Head of caudate nucleus (tissue), 42 donors: ENCODE results near the gene POLR1A.

ENCODE experiments used
- DNase-seq, 42 donors: peaks; one replicate each; pipeline versions ENCODE4 v3.0.0 to v3.0.0-alpha.2; 2020 to 2021; ENCODE audit warnings: mixed read lengths in 7 of 42
- intact Hi-C: fragments of 100-400 bp; cut with DNase I; formaldehyde crosslinking; loops from one replicate; pipeline ENCODE4 v1.15.0; 2022

Gene POLR1A

DNA sequence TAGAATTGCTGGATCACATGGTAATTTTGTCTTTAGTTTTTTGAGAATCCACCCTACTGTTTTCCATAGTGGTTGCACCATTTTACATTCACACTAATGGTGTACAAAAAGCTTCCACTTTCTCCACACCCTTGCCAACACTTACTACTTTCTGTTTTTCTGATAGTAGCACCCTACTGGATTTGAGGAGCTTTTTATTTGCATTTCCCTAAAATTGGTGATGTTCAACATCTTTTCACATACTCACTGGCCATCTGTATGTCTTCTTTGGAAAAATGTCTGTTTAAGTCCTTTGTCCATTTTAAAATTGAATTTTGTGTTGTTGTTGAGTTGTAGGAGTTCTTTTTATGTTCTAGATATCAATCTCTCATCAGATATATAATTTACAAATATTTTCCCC lies 3.5 kb downstream of the POLR1A start:
- no peak for DNase-seq
- intact Hi-C loops: loop anchor here (10.0 kb wide), 1 partner anchor 93 kb away; the partner anchor contains the start of genes IMMT and MRPL35

DNA sequence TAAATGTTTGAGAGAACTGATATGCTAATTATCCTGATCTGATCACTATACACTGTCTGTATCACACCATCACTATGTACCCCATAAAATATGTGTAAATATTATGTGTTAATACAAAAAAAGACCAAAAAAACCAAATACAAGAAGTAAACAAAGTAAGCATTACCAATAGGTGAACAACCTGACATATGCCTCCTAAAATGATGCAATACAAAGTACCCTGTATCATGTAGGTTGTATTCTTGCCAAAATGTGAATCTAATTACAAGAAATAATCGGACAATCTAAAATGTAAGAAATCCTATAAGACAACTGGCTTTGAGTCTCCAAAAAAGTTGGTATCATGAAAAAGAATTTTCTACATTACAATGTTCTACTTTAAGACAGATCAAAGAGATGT lies 7.8 kb downstream of the POLR1A start:
- intact Hi-C loops: no loop called here
- DNase-seq: no peak

DNA sequence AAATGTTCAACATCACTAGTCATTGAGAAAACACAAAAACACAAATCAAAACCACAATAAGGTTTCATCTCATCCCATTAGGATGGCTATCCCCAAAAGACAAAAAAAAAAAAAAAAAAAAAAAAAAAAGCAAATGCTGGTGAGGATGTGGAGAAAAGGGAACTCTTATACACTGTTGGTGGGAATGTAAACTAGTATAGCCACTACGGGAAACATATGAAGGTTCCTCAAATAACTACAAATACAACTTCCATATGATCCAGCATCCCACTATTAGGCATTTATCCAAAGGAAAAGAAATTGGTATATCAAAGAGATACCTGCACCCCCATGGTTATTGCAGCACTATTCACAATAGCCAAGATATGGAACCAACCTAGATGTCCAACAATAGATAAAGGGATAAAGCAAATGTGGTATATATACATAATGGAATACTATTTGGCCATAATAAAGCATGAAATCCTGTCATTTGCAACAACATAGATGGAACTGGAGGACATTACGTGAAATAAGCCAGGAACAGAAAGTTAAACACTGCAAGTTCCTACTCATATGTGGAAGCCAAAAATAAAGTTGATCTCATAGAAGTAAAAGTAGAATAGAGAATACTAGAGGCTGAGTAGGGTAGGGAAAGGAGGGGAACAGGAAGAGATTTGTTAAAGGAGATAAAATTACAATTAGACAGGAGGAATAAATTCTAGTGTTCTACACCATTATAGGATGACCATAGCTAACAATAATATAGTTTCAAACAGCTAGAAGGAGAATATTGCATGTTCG lies 8.4 kb downstream of the POLR1A start:
- intact Hi-C loops: no loop called here

DNA sequence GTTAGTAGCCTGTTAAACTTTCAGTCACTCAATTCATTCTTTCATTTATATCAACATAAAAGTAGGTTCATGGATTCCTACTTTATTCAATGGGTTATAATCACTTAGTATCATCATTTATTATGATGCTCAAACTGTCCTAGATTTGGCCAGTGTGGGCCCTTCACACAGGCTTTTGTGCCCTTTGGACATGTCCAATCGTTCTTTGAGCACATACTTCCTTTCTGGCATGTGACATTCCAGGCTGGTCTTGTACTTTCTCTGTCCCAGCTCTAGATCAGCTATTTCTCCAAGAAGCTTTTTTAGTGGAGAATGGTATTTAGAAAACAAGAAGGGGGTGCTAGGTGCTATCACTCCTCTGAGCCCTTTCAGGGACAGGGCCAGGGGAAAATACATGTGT lies 11.5 kb downstream of the POLR1A start:
- DNase-seq: no peak
- intact Hi-C loops: no loop called here

More for the DNA sequence above, 8.4 kb downstream of the POLR1A start:
- no peak for DNase-seq

DNA sequence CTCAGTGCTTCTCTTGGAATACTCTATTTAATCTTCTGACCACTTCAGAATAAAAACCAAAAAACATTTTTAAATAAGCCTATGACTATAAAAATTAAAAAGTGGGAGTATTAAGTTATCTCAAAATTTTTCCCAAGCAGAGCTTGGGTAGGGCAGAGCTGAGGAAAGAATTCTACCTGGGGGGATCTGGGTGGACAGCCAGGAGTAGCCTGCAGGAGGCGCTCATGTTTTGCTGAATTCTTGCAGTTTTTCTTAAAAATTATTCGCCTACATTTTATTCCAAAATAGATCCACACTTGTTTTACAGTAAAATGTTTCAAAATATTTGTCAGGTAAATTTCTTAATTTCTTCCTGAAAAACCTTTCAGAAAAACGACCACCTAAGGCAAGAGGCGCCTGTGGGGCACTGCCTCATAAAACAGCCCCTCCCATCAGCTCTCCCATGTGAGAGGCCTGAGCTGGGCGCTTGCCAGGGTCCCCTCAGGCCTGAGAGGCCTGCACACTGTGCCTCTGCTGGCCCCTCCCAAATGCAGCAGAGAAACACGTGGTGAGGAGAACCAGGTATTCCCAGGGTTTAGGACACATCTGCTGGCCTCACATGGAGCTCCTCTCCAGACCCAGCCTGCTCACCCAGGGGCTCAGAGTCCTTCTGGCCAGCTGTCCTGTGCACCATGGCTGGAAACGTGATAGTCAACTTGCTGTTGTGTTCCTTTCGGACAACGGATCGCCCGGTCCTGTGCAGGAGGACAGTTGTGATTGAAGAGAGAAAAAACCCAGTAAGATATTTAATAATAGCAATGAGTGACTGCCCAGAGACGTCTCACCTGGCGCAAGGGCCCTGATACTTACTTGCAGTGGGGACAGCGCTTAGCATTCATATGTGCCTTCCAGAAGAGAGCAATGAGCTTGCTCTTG lies 17.5 kb downstream of the POLR1A start:
- no peak for DNase-seq
- intact Hi-C loops: loop anchor here (10.0 kb wide), 1 partner anchor 363 kb away; no protein-coding TSS in a partner anchor

DNA sequence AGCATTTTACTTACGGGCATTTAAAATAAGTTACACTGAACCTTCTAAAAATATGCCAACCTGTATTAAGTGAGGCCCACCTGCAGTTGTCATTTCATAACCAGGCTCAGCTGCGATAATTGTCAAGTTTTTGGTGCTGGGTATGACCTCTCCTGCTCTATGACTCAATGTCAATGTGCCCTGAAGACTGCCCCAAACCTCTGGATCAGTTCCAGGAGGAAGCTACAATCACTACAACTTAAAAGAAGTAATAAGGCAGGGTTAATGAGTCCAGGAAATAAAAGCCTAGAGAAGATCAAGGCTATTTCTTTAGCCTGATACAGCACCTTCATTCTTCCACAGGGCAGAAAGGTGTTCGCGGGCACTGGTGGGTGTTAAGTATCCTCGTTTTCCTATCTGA lies 22.9 kb downstream of the POLR1A start:
- no peak for DNase-seq
- intact Hi-C loops: loop anchor here (5.0 to 10.0 kb wide), 2 partner anchors 255 to 358 kb away; no protein-coding TSS in a partner anchor

DNA sequence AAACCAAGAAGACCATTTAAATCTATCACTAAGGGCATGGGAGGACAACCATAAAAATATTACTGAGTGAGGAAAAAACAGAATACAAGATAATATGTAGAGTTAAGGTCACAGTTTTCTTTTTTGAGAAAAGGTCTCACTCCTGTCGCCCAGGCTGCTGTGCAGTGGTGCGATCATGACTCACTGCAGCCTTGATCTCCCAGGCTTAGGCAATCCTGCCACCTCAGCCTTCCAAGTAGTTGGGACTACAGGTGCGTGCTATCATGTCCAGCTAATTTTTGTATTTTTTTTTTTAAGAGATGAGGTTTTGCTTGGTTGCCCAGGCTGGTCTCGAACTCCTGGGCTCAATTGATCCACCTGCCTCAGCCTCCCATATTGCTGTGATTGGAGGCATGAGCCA lies 24.0 kb downstream of the POLR1A start:
- intact Hi-C loops: loop anchor here (5.0 to 10.0 kb wide), 2 partner anchors 254 to 357 kb away; no protein-coding TSS in a partner anchor
- DNase-seq: no peak

DNA sequence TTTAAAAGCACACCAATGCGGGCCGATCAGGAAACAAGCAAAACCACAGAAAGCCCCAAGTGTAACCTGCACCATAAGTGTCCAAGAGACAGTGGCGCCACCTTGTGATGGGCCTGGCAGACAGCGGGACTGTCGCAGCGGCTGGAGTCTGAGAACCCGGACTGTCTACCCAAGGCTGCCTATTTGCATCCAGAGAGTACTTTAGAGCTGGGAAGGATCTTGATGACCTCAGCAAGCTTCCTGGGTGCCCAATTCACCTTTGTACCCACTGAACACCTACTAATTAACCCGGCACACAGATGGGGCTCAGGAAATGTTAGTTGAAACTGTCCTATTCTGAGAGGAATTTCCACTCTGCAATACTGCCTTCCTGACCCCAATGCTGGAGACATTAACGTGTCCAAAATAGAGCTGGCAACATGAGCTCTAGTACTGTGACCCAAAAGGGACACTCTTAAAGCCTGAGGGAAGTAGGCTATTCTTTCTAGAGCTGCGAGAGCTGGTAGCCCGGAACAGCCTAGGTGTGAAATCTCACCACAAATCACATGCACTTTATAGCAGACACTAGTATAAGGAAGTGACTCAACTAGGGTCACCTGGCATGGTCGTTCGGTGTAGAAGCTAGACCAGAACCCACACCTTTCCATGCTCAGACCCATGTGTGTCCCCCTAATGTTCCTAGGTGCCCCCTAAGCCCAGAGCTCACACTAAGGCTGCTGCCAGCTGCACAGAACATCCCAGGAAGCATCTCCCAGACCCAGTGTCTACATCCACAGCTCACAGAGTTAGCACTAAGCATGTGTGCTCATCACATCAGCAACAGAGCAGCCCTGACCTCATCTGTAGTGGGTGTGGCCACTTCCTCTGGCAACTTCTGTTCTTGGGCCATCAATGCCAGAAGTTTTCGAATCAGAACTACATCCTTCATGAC lies 25.4 kb downstream of the POLR1A start:
- intact Hi-C loops: loop anchor here (5.0 to 10.0 kb wide), 2 partner anchors 253 to 355 kb away; no protein-coding TSS in a partner anchor
- DNase-seq: peak; percentile 43 to 92 (median 82)

DNA sequence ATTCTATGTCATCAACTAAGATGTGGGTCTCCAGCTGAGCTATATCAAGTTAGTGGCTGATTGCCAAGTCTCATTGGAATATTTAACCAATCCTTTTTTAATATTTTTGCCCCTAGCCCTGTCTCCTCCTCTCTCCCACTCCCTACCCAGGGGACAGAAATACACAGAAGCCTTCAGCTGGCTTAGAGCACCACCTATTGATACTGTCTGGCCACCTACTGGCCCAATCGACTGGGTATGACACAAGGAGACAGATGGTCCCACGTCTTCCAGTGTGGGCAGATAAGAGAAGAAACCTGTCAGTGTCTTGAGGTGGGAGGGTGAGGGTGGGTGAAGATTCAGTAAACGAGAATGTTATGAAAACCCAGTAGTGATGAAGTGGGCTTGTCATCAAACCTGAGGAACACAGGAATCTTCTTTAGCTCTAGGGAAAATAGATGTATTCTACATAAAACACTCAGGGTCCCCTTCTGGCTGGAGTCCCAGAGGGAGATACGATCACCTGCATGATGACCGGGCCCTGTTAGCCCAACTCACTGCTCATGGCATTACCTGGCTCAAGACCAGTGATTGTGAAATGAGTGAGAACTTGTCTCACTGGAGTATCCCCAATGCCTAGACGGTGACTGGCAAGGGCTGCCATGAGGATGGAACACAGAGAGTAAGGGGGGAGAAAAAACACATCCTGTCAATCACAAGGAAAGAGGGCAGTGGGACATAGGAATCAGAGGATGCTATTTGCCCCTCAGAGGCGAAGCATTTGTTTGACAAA lies 26.7 kb downstream of the POLR1A start:
- peak in 40 of 42 donors; percentile 35 to 90 (median 72) for DNase-seq
- intact Hi-C loops: no loop called here

DNA sequence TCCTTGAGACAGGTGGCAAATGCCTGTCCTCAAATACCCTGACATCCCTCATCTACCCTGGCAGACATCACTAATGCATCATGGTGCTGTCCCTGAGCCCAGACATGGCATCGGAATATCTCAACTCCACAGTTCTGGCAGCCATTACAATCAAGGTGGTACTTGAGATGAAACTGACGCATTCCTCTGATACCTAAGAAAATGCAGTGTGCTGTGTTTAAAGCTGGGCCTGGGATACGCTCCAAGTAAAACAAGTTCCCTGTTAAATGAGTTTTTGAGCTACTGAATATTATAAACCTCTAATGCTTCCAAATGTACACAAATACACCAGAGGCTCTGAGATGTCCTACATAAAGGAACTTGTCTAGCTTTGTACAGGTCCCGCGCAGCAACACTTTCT lies 29.8 kb downstream of the POLR1A start:
- intact Hi-C loops: loop anchor here (2.0 kb wide), 1 partner anchor 189 kb away; no protein-coding TSS in a partner anchor
- DNase-seq: no peak

DNA sequence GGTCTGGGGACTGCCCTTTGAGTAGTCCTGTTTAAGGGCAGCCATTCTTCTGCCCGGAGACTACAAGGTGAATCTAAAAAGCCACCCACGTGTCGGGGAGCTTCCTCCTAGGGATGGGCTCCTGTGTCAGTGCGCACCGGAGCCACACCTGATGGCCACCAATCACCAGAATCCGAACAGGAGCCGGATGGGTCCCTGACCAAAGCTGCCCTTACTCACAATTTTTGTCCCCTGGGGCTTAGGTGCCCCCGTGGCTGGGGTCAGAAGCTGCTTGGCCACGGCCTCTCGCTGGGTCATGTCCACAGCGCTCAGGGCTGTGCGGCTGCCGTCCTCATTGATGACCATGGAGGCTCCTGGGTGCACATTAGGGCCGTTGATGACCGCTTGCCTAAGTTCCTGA lies 30.9 kb downstream of the POLR1A start:
- no peak for DNase-seq
- intact Hi-C loops: no loop called here

DNA sequence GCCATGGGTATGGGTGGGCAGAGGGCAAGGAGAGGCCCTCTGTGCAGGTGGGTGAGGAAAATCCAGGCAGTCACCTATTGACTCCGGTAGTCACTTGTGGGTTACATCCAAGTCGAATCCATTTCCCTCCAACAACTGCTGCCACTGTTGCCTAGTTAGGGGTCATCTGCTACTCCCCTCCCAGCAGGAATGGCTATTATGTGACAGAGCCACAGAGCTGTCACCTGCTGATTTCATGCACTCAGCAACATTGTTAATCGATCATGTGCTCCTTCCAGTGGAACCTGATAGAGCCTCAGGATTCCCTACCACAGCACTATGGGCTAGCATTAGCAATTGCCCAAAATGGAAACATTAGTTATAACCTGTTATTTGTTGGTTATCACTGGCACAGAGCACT lies 31.4 kb downstream of the POLR1A start:
- no peak for DNase-seq
- intact Hi-C loops: no loop called here

DNA sequence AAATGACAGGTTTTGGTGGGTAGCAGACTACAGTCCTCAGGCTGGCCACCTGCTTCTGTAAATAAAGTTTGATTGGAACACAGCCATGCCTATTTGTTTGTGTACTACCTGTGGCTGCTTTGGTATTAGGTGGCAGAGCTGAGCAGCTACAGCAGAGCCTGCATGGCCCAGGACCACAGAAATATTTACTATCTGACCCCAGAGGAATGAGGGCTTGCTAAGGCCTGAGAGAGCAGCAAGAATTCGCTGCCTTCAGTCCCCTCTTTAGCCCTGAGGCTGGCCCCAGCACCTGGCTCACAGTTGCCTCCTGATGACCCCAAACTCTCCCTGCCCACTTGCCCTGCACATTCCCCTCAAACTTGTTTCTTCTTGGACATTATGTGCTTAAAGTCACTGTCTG lies 32.5 kb downstream of the POLR1A start:
- DNase-seq: no peak
- intact Hi-C loops: no loop called here

DNA sequence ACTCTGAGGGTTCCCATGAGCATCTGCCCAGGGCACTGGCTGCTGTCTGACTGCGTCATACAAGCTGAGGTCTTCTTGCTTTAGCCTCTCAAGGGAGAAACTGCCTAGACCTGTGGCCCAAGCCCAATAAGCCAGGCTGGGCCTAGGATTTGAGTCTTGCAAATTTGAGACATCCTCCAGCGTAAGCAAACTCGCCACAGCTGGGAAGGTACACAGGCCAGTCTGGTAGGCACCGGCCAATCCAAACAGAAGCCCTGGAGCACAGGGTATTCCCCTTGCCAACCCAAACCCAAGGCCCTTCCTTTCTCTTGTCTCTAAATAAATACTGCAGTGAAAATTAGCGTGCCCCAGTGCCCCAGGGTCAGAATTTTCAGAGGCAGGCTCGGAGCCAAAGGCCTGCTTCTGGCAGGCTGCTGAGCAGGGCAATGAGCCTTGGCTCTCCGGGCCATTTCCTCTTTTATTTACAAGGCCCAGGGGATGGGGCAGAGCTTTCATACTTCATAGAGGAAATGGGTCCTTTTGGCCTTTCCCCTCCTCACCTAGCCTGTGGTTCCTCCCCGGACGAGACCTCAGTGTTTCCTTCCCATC lies 33.3 kb downstream of the POLR1A start:
- intact Hi-C loops: no loop called here
- peak in 38 of 42 donors; percentile 19 to 80 (median 55) for DNase-seq

DNA sequence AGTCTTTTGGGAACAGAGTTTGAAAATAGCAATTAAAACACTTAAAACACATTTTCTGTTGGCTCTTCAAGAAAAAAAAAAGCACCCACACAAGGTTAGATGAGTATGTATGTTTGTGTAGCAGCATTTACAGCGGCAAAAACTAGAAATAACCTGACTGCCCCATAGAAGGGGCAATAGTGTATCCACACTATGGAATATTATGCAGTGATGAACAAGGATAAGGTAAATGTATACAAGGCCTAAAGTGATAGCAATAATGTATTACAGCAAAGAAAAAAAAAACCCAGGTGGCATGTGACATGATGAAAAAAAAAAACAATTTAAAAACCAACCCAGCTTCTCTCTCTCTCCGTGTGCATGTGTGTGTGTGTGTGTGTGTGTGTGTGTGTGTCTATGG lies 34.8 kb downstream of the POLR1A start:
- no peak for DNase-seq
- intact Hi-C loops: no loop called here

DNA sequence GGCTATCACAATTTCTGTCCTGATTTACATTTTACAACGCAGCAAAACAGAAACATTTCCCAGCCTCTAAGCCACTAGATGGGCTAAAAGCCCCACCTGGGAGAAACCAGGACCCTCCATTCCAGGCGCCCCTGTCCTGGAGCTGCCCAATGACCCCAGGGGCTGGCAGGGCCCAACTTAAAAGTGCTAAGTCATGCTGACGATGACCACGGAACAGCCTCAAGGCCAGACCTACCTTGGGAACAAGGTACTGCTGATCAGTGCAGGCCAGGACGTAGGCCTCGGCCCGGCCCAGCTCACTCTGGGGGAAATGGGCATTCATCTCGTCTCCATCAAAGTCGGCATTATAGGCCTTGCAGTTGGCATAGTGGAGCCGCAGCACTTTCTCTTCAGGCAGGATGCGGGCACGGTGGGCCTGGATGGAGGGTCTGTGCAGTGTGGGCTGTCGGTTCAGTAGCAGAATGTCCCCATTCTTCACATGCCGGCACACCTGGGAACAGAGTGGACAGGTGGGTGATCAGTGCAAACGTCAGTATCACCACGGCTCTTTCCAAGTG lies 35.8 kb downstream of the POLR1A start:
- intact Hi-C loops: no loop called here

DNA sequence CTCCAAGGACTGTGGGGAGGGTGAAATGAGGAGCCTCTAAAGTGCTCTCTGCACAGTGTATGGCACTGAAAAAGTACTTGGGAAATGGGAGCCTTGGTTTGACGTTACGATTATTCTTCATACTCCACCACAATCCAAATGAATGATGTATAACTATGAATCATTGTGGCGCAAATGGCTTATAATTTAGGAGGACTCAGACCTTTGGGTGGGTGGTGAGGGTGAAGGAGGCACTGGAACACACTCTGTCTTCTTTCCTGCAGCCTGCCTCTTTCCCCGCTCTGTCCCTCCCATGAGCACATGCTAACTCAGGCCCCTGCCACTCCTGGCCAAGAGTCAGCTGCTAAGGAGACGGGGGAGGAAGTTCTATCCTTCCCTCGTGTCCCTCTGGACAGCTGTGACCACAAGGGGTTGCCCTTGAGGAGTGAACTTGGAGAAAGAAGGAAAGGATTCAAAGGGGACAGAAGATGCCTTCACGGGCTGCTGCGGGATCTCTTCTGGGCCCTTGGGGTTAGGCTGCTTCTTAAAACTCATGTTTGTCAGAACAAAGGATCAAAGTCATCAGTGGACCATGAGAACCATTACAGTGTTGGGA lies 36.5 kb downstream of the POLR1A start:
- no peak for DNase-seq
- intact Hi-C loops: no loop called here

More for the DNA sequence above, 35.8 kb downstream of the POLR1A start:
- DNase-seq: no peak
